Activated gamma-delta T cell (primary cell): ENCODE results near the gene SOX10.
"Not testable (repeated sequence)": the region's sequence is repeated elsewhere in the genome, so short reads cannot be mapped to it uniquely, and the experiment has no call there.

Experiments
- DNase-seq: peaks from one replicate; lab custom pipeline; 2025; lab: John Stamatoyannopoulos, UW

Gene SOX10

DNA sequence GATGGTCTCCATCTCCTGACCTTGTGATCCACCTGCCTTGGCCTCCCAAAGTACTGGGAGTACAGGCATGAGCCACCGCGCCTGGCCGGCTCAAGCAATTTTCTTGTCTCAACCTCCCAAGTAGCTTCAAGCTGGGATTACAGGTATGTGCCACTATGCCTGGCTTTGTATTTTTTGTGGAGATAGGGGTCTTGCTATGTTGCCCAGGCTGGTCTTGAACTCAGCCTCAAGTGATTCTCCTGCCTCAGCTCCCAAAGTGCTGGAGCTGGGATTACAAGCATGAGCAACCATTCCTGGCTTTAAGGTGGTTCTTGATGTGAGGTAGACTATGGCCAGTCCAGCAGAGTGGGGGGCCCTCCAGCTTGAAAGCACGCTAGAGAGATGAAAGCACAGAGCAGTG lies 23.3 kb downstream of the SOX10 start:
- no peak for DNase-seq

DNA sequence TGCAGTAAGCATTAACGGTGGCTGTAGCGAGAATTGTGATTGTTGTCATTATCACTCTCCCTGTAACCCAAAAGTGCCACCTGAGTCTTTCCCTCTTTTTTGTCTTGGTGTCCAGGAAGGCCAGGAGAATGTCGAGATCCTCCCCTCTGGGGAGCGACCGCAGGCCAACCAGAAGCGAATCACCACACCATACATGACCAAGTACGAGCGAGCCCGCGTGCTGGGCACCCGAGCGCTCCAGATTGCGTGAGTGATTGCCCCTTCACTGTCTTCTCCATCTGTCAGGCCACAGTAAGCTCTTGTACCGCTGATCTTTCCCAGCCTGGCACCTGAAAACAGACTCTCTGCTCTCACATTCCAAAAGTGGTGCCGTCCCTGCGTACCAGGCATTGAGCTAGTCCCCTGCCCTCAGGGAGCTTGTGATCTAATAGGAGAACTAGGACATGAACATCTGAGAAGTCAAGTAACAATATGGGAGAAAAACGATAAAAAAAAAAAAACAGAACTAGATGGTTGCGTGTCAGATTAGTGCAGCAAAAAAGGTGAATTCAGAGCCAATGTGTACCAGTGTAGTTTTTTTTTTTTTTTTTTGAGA lies 25.0 kb downstream of the SOX10 start:
- DNase-seq: no peak

DNA sequence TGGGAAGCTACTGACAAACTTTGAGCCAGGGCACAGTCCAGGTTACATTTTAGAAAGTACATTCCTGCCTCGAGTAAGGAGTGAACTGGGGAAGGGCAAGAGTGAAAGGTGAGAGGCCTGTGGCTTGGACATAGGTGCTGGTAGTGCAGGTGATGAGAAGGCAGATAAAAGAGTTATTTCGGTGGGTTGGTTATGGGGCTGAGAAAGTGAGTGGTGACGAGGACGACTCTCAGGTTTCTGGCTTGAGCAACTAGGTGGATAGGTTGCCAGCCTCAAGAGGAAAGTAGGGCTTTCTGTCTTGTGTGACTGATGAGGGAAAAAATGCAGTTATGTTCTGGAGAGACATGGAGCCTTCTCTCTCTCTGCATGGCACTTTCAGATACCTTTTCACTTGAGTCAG lies 27.1 kb downstream of the SOX10 start:
- no peak for DNase-seq

DNA sequence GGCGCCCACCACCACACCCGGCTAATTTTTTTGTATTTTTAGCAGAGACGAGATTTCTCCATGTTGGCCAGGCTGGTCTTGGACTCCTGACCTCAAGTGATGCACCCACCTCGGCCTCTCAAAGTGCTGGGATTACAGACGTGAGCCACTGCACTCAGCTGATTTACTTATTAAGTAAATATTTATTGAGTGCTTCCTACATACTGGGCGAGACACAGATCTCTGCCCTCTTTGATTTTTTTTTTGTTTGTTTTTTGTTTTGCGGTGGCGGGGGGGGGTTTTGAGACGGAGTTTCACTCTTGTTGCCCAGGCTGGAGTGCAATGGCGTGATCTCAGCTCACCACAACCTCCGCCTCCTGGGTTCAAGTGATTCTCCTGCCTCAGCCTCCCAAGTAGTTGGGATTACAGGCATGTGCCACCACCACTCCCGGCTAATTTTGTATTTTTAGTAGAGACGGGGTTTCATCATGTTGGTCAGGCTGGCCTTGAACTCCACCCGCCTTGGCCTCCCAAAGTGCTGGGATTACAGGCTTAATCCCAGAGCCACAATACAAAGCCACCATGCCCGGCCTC lies 28.4 kb downstream of the SOX10 start:
- DNase-seq: not testable (repeated sequence)

DNA sequence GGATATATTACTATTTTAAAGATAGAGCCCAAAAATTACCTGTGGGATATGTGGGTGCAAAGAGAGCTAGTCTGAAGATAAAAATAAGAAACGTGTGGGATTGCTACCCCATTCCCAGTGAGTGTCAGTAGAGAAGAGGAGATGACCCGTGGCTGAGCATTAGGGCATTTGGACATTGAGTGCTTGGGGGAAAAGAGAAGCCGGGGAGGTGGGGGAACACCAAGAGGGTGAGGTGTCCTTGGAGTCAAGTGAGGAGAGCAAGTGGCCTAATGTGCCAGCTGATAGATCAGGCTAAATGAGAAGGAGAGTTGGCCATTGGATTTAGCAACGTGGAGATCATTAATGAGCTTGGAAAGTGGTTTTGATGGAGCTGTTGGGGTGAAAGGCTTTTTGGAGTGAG lies 29.7 kb downstream of the SOX10 start:
- no peak for DNase-seq

DNA sequence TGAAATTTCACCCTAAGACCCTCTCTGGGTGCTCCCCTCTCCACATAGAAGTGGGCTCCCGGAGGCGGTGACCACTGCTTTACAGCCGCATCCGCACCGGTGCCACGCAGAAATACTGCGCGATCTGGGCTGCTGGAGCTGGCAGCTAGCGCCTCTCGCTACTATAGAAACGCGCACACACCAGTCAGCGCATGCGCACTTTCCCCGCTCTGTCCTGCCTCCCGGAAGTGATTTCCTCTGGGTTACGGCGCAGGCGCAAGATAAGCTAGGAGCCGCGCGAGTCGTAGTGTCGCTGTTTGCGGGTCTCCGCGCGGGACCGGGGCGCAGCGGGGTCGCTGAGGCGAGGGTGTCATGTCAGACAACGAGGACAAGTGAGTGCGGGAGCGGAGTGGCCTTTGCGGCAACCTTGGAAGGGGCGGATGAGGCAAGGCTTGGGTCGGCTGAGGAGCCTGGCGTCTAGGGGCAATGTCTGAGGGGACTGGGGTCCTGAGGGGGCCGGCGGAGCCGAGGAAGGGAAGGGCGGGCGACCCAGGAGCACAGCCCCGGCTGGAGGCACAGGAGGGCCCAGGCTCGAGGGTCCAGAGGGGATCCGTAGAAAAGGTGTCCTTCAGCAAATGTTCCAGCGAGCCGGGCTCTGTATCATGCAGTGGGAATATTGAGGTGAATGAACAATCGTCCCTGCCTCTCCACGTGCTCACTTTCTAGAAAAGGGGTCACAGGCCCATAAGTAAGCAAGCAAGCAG lies 30.7 kb downstream of the SOX10 start, which contains the start of the genes C22orf23 and POLR2F:
TSS of gene C22orf23 (minus strand) at position 165 of the 743 bp plus-strand sequence. CDS start 452 bp downstream, outside the sequence.
TSS of gene POLR2F (plus strand) at position 263 of the 743 bp plus-strand sequence. CDS start at position 352, 89 bp downstream.
- peak; percentile 68 for DNase-seq

DNA sequence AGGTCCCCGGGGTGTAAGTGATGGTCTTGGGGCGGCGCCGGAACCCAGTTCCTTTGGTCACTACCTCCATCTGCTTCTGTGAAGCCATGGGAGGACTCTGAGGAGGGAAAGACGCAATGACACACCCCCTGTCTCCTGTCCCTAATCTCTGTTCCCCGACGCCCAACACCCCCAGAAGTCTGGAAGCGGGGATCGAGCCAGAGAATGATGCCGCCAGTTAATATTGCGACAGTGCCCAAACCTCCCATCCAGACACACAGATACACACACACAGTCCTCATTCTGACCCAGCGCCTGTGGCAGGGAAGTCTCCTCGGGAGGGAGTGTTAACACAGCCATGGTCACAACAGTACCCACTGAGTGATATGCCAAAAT lies 31.3 kb downstream of the SOX10 start:
- DNase-seq: no peak

DNA sequence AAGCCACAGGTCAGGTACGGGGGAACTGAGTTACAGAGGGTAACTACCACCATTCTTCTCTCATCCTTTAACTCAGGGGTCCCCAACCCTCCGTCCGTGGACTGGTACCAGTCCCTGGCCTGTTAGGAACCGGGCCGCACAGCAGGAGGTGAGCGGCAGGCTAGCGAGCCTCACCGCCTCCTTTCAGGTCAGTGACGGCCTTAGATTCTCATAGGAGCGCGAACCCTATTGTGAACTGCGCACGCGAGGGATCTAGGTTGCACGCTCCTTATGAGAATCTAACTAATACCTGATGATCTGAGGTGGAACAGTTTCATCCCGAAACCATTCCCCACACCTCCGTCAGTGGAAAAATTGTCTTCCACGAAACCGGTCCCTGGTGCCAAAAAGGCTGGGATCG lies 31.7 kb downstream of the SOX10 start:
- DNase-seq: not testable (repeated sequence)

DNA sequence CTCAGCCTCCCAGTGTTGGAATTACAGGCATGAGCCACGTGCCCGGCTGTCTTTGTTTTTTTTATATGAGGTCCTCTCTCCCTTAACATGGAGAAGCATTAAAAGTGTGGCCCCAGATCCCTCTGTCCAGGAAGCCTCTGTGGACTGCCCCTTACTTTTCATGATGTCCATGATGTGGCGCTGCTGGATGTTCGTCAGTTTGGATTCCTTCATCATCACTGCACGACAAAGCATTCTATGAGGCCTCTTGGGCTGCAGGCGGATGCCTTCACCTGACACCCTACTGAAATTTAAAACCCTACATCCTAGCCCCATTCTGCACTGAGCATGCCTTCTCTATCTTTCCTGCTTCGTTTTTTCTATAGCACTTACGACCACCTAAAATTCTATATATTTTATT lies 33.0 kb downstream of the SOX10 start:
- no peak for DNase-seq

DNA sequence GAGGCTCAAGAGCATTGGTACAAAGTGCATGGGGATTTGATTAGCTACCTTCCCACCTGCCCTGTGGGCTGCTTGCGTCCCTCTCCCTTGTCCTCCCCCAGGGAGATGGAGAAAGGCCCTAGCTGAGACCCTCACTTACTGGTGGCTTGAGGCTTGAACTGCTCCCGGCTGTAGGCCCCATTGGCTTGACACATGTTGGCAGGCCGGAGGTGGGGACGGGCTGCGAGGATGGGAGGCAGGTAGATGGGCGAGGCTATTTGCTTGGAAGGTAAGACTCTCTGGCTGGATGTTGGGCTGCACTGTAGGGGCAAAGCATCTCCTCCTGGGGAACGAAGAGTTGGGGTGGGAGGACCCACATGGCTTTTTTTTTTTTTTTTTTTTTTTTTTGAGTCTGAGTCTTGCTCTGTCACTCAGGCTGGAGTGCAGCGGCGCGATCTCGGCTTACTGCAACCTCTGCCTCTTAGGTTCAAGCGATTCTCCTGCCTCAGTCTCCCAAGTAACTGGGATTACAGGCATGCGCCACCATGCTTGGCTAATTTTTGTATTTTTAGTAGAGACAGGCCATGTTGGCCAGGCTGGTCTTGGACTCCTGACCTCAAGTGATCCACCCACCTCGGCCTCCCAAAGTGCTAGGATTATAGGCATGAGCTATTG lies 37.1 kb downstream of the SOX10 start:
- DNase-seq: not testable (repeated sequence)

DNA sequence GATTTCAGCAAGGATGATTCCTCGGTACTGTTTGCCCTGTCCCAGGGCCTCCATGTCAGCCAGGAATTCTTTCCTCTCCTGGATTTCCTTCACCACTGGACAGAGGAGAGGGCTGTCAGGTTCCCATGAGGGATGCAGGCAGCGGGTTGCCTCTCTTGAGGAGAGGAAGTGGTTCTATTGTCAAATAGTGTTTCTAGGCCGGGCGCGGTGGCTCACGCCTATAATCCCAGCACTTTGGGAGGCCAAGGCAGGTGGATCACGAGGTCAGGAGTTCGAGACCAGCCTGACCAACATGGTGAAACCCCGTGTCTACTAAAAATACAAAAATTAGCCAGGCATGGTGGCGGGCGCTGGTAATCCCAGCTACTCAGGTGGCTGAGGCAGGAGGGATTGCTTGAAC lies 39.9 kb downstream of the SOX10 start:
- not testable (repeated sequence) for DNase-seq

DNA sequence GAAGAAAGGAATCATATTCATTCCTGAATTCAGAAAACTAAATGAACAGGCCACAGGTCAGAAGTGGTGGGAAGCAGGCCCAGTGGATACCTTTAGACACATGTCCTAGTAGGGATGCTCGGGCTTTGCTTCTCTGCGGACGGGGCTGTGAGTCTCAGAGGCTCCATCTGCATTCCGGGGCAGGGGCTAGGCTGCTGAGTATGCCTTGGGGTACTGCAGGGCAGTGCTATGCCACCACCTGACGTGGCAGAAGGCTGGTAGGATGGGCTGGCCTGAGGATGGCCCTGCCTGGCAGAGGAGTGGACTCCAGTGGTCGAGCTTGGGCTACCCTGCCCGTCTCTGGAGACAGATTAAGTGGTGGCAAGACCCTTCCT lies 40.5 kb downstream of the SOX10 start:
- DNase-seq: no peak

DNA sequence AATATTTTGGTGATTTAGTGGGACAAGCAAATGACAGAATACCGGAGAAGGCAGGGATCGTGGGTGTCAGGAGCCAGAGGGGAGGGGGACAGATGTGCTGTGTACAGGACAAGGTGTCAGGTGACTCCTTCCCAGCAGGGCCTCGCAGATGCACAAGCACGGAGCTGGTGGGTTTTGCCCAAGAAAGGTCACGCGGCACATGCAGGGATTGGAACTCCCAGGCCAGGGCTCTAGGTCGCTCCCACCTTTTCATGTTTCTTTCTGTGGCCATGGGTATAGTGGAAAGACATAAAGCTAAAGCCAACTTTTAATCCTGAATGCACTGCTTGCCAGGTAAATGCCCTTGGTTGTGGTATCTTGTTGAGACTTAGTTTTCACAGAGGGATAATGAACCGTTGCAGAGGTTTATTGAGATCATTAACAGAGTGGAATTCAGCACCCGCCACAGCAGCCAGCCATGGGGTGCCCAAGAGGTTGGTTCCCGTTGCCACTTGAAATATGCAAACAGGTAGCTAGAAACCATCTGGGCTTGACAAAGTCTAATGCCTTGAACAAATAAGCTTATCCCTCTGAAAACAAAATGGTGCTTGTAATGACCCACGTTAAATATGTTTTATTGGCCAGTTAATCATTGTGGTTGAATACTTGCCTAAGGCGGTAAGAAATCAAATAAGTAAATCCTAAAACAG lies 41.1 kb downstream of the SOX10 start:
- no peak for DNase-seq

DNA sequence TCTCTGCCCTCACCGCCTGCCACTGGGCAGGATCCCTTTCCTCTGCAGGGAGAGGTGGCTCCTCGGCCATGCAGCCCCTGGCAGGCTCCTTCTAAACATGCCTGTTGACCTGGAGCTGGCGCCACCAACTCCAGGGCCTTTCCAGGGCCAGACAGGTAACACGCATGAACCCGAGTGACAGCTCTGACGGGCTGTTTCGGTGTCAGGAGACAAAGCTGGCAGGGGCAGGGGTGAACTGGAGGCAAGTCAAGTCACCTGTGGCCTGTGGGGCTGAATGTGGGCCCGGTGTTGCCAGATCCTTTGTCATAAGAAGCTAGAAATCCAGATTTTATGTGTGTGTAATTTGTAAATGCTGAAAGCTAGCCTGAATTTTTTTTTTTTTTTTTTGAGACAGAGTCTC lies 42.2 kb downstream of the SOX10 start:
- DNase-seq: no peak

DNA sequence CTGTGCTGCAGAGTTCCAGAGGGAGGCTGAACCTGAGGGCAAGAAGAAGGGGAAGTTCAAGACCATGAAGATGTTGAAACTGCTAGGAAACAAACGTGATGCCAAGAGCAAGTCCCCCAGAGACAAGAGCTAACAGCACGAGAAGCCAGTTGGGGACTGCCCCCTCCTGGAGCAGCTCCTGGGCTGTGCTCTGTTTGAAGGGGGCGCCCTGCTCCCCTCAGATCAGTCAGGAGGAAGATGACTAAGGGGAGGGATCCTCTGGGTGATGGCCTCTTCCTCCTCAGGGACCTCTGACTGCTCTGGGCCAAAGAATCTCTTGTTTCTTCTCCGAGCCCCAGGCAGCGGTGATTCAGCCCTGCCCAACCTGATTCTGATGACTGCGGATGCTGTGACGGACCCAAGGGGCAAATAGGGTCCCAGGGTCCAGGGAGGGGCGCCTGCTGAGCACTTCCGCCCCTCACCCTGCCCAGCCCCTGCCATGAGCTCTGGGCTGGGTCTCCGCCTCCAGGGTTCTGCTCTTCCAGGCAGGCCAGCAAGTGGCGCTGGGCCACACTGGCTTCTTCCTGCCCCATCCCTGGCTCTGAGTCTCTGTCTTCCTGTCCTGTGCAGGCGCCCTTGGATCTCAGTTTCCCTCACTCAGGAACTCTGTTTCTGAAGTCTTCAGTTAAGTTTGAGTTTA lies 43.5 kb downstream of the SOX10 start:
- DNase-seq: no peak

DNA sequence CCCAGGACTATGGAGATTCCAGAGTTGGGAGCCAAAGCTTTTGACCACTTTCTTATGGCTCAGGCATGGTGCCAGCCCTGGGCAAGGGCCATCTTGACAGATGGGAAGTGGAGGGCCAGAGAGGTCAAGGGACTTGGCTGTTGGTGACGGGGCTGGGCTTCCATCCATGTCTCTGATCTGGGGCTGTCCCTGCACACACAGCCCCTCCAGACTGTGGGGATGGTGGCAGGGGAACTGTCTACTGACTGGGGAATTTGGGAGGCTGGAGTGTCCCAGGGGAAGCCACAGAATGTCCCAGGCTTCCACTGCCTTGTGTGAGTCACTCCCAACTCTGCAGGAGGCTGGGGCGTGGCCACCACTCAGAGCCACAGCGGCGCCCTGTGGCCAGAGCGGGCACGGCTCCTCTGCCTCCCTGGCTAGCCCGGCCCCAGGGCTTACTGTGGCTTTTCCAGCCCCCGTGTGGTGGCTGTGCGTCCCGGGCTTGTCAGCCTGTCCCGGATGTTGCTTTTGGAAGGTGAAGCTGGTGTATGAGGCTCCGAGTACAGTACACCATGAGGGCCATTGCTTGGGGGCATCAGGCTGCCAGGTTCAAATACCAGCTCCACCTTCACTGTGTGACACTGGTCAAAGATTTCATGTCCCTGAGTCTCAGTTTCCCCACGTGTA lies 50.5 kb downstream of the SOX10 start:
- DNase-seq: peak; percentile 55

DNA sequence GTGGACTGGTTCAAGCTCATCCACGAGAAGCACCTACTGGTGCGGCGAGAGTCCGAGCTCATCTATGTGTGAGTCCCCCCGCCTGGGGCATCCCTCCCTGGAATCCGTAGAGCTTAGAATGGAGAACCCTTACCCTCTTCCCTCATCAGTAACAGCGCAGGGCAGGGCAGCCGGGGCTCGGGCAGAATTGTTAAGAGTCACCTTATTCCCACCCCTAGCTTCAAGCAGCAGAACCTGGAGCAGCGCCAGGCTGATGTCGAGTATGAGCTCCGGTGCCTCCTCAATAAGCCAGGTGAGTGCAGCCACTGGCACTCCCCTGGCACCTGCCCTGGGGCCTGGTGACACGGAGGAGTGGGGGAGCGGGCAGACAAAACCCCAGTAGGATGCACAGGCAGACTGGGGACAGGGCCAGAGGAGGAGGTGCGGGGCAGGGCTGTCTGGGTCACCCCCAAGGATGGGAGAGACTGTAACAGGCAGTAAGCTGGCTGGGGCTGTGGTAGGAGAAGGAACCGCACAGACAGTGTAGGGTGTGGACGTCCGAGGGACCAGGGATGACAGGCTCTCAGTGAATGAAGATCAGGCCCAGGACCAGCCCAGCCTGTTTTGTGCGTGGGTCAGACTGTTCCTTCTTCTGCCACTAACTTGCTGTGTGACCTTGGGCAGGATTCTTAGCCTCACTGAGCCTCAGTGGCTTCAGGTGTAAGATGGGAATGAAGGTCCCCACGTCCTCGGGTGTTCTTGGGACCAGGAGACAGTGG lies 51.4 kb downstream of the SOX10 start:
- no peak for DNase-seq

DNA sequence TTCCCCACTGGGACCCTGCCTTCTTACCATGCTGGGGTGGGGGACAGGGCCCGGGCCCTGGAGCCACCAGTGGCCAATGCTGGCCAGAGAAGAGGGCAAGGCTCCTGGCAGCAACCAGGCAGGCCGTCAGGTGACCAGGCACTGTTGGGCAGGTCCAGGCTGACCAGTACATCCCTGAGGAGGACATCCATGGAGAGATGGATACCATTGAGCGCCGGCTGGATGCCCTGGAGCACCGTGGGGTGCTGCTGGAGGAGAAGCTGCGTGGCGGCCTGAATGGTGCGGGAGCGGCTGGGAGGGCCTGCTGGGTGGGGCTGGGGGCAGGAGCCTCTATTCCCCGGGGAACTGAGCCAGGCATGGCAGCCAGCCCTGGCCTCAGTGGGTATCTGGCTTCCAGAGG lies 52.0 kb downstream of the SOX10 start:
- DNase-seq: no peak

DNA sequence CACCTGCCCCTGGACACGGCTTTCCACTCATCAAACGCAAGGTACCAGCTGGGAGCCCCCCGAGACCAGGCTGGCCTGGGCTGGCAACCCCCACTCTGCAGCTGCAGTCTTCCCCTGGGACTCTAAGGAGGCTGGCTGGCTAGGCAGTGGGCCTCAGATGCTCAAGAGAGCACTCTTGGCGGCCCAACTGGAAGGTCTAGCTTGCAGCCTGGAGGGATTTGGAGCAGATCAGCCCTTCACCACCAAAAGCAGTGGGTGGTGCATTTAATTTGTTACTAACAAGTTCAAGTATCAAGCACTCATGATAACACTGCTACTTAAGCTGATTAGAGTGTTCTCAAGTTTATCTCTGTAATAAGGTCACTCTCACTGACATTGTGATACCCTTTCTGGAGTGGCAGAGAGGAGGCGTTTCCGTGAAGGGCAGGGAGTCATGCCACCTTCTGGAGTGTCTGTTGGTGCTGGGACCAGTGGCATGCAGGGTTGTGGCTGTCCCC lies 52.4 kb downstream of the SOX10 start:
- DNase-seq: no peak

DNA sequence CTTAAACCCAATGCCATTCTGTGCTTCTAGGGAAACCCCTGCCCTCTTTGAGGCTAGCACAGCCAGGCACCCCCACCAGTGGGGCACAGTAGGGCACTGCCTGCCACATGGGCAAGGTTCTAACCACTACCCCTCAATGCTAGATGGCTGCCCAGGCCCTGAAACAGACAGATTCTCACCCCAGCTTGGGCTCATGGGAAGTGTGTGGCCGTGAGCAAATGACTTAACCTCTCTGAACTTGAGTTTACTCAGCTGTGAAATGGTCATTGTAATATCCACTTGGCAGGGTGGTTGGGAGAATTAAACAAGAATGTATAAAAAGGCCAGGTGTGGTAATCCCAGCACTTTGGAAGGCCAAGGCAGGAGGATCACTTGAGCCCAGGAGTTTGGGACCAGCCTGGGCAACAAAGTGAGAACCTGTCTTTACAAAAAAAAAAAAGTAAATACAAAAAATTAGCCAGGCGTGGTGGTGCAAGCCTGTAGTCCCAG lies 53.4 kb downstream of the SOX10 start:
- DNase-seq: no peak
